GM12892 (cell line): ENCODE data around the gene MAP7D2. TPM values are rescaled to one million over a fixed set of nuclear protein-coding genes. Genes with fewer than 3 reads are reported as not detected.
"Not testable (repeated sequence)": the region's sequence is repeated elsewhere in the genome, so short reads cannot be mapped to it uniquely, and the experiment has no call there.

Experiments
- DNase-seq: peaks from one replicate; pipeline ENCODE4 v3.0.0; 2011; ENCODE audit not compliant: insufficient read length
- FAIRE-seq: peaks from 2 replicates; lab custom pipeline; 2011; peaks lifted over from hg19 to GRCh38; lab: Jason Lieb, UNC
- POLR2A ChIP-seq: IDR thresholded peaks from 2 replicates; pipeline ENCODE4 v1.6.1; 2011; ENCODE audit warnings: low read depth, low read length, control low read depth
- POLR2AphosphoS5 ChIP-seq: IDR thresholded peaks from 2 replicates; pipeline ENCODE4 v1.6.1; 2011; ENCODE audit warnings: low read depth, low read length, control low read depth
- TAF1 ChIP-seq: IDR thresholded peaks from 2 replicates; pipeline ENCODE4 v1.6.1; 2011; ENCODE audit warnings: low read depth, mild to moderate bottlenecking, control low read depth, low read length, borderline replicate concordance
- polyA plus RNA-seq: library from polyadenylated mRNA; unstranded; fragments of >200 nt; gene quantifications from one replicate; pipeline ENCODE4 v1.2.1, GENCODE V29; 2012; ENCODE audit warnings: missing spikeins, inconsistent platforms; ENCODE audit not compliant: missing spikeins

The MAP7D2 gene
- 0.98 TPM for polyA plus RNA-seq

DNA sequence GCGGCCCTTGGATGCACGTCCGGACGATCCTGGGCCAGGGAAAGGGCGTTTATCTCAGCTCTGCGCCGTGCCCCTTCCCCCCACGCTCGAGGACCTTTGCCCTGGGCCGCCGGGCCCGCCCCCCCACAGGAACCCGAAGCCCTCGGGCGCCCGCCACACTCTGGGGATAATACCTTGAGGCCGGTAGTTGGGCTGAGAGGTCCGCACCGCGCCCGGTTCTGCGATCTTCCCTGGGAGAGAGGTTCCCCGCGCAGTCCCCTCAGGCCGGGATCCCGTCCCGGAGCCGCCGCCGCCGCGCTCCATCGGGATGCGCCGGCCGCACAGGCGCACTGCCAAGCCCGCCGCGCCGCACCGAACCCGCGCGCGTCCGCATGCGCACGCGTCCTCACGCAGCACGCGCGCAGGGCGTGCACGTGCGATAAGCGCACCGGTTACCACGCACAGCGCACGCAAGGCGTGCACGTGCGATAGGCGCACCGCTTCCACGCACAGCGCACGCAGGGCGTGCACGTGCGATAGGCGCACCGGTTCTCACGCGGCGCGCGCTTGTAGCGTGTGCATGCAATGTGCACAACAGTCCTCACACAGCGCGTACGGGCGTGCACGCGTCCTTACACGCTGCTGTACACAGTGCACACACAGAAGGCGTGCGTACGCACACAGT is at the start of gene MAP7D2:
TSS of gene MAP7D2 (minus strand) at position 331 of the 664 bp plus-strand sequence. CDS start at position 303, 28 bp downstream.
- DNase-seq (no peak), FAIRE-seq (no peak)
- TF ChIP-seq TAF1, result no peak
- no peak for TF ChIP-seq POLR2A
- TF ChIP-seq POLR2AphosphoS5, result no peak

DNA sequence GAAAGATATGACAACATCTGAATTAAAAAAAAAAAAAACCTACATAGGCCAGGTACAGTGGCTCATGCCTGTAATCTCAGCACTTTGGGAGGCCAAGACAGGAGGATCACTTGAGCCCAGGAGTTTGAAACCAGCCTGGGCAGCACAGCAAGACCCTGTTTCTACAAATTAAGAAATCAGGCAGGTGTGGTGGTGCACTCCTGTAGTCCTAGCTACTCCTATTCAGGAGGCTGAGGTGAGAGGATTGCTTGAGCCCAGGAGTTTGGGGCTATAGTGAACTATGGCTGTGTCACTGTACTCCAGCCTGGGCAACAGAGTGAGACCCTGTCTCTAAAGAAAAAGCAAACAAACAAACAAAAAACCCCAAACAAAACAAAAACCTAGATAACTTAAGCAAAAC is 45.8 kb upstream of the MAP7D2 start:
- not testable (repeated sequence) for FAIRE-seq, DNase-seq

DNA sequence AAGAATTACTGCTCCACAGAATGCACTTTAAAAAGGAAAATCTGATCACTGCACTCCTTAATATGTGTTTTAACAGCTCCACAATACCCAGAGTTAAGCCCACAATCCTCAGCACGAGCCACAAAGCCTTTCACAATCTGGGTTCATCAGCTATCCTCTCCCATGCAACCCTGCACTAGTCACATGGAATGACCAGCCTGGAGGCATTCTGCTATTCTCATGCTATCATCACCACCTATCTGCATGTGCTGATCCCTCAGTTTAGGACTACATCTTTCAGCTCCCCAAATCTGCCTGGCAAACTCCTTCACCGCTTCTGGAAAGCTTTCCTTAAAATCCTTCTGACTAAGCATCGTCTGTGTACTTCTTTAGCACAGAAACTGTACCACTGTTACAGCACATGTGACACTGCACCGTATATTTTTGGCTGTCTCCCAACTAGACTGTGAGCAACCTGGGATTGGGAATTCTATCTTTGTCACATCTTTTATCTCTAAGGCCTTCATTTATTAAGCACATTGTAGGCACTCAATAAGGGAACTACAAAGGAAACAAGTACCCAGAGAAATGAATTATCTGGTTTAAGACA is 43.2 kb upstream of the MAP7D2 start:
- no peak for DNase-seq
- peak; percentile 54 for FAIRE-seq
- TF ChIP-seq POLR2AphosphoS5, result no peak
- no peak for TF ChIP-seq POLR2A
- TF ChIP-seq TAF1, result no peak

DNA sequence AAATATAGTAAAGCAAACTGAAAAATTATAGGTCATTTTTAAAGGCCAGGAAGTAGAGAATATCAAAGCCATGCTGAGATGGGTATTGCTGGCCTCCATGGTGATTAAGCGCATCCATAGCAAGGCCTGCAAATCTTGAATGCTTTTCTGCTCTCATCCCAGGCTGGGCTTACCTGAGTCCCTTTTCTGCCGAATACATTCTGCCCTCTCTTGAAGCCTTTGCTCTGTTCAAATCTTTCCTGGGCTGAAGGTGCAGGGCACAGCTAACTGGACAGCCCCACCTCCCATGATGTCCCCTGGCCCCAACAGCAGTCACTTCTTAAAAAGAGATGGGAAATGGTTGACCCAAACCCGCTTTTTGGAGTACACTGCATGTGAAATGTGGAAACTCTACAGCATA is 35.0 kb upstream of the MAP7D2 start:
- TF ChIP-seq TAF1, result no peak
- no peak for TF ChIP-seq POLR2AphosphoS5
- TF ChIP-seq POLR2A, result no peak
- no peak for FAIRE-seq
- DNase-seq, result no peak

GRCh38 chrX:20149326-20149725 is 32.6 kb upstream of the MAP7D2 start:
- DNase-seq (no peak), FAIRE-seq (no peak)
- TF ChIP-seq TAF1 (no peak), POLR2AphosphoS5 (no peak), POLR2A (no peak)

GRCh38 chrX:20147561-20147960 is 30.9 kb upstream of the MAP7D2 start:
- TF ChIP-seq POLR2AphosphoS5 (no peak), TAF1 (no peak), POLR2A (no peak)
- DNase-seq (no peak), FAIRE-seq (no peak)

DNA sequence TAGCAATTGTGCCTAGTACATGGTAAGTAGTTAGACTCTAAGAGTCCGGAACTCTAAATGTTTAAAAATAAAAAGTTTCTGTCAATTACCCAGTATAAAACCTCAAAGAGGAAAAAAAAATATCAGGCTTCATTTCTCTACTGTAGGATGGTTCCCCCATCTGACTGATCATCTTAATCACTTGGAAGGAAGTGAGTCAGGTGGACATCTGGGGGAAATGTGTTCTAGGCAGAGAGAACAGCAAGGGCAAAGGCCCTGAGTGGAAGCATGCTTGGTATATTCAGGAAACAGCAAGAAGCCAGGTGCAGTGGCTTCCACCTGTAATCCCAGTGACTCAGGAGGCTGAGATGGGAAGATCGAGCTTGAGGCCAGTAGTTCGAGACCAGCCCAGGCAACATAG is 27.8 kb upstream of the MAP7D2 start:
- no peak for DNase-seq
- TF ChIP-seq POLR2AphosphoS5, result no peak
- TF ChIP-seq TAF1, result no peak
- TF ChIP-seq POLR2A, result no peak
- no peak for FAIRE-seq

- FAIRE-seq (no peak), DNase-seq (no peak)
- TF ChIP-seq POLR2AphosphoS5 (no peak), POLR2A (no peak), TAF1 (no peak)
Measured at GRCh38 chrX:20143561-20143960, 26.9 kb upstream of the MAP7D2 start.

DNA sequence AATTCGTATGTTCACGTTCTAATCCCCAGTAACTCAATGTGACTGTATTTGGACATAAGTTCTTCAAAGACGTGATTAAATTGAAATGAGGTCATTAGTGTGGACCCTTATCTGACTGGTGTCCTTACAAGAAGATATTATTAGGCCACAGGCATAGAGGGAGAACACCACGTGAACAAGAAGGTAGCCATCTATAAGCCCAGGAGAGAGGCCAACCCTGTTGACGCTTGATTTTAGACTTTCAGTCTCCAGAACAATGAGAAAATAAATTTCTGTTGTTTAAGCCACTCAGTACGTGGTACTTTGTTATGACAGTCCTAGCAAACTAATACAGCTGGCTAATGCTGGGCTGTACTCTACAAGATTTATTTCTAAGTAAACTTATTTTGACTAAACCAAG is 26.4 kb upstream of the MAP7D2 start:
- DNase-seq (no peak), FAIRE-seq (no peak)
- no peak for TF ChIP-seq POLR2A
- no peak for TF ChIP-seq POLR2AphosphoS5

DNA sequence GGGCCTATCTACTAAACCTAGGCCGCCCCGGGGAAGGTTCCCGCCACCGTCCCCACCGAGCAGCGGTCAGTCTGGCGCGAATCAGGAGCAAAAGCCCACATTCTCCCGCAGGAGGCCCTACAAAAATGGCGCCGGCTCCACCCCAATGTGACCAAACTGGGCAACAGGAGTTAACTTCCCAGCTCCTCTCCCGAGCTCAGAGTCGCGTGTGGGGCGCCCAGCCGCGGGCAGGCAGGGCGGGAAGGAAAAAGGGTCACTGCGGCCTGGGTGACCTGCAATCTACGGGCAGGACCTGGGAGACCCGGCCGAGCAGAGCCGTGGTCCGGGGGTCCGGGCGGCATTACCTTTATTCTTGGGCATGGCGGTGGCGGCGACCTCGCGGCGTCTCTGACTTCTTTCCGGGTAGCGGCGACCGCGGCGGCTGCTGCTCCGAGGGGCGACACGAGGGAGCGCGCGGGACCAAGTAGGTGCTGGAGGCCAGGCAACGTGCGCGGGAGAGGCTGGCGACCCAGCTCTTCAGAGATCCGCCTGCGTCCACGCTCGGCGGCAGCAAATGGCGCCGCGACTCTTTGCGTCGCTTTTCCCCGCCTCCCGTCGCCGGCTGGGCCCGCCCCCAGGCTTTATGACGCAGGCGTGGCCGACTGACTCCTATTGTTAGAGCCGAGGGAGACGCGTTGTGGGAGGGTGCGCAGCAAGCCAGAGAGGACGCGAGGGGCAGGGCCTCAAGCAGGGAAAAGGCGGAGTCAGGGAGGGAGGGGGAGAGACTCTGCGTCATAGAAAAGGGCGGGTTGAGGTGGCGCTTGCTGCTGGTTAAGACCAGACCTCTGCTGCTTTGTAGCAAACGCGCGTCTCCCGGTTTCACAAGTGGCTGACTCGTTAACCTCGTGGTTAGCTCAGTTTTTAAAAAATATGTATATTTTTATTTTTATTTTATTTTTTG is 24.8 kb upstream of the MAP7D2 start, which contains the start of gene EIF1AX:
TSS of gene EIF1AX (minus strand) at position 558 of the 940 bp plus-strand sequence. CDS start at position 360, 198 bp downstream.
- DNase-seq (peak; percentile 75), FAIRE-seq (peak; percentile 94)
- peak; percentile 65 for TF ChIP-seq POLR2AphosphoS5
- TF ChIP-seq POLR2A, result peak; percentile 69
- no peak; the same call in 1 of the 2 replicates for TF ChIP-seq TAF1

- FAIRE-seq (peak; percentile 30), DNase-seq (no peak)
- no peak for TF ChIP-seq TAF1
- TF ChIP-seq POLR2AphosphoS5, result no peak
Measured at GRCh38 chrX:20140420-20140819, 23.7 kb upstream of the MAP7D2 start.

DNA sequence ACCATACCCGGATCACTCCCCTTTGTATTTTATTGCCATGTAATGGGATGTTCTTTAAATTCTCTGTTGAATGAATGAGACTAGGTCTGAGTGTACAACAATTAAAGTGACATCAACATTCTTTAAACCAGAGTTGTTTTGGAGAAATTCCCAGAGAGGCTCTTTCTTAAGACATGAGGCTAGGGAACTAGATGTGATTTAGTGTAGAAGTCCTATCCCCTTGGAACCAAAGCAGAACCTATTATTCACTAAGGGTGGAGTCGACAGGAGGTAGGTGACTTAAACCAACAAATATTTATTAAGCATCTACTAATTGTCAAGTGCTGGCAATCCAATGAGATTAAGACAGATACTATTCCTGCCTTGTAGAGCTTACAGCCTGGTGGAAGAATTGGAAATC is 23.3 kb upstream of the MAP7D2 start:
- no peak for DNase-seq
- no peak for FAIRE-seq
- TF ChIP-seq POLR2AphosphoS5, result no peak
- TF ChIP-seq TAF1, result no peak
- no peak for TF ChIP-seq POLR2A
